Retina (tissue), 1 donor: ENCODE results near the gene TICRR.

ENCODE experiments used
- DNase-seq: peaks from one replicate; pipeline ENCODE4 v3.0.0-alpha.2; 2016

TICRR gene

GRCh38 chr15:89628806-89629715, 53.8 kb downstream of the TICRR start:
- no peak for DNase-seq

DNA sequence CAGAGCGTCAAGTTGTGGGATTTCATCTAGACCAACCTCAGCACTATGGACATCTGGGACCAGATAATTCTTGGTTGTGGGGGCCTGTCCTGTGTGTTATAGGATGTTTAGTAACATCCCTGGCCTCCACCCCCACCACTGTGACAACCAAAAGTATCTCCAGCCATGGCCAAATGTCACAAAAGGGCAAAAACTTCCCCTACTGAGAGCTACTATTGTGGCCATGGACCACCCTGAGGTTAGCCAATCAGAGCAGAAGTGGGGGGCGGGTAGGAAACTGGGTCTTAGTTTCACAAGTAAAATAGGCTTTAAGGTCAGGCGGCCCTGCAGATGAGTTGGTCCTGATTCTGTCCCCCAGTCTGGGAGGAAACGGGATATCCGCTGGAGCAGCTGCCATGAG, 54.6 kb downstream of the TICRR start:
- DNase-seq: no peak

DNA sequence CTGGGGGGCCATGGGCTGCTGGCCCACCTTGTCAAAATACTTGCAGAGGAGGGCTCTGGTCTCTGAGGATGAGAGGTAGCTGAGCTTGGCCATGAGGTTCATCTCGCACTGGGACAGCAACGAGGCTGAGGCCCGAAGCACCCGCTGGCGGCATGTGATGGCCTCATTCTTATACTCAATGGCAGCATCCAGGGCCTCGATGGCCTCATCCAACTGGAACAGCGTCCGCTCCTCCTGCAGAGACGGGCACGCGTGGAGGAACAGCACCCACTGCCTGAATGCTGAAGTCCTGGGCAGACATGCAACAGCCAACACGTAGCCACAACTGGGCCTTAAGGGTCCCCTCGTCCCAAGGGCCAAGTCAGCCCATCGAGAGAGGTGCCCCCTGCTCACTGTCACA, 55.0 kb downstream of the TICRR start:
- no peak for DNase-seq

- DNase-seq: no peak
Observed at GRCh38 chr15:89630974-89631901, 56.0 kb downstream of the TICRR start.

- DNase-seq: no peak
Observed at GRCh38 chr15:89631902-89632264, 56.6 kb downstream of the TICRR start.

DNA sequence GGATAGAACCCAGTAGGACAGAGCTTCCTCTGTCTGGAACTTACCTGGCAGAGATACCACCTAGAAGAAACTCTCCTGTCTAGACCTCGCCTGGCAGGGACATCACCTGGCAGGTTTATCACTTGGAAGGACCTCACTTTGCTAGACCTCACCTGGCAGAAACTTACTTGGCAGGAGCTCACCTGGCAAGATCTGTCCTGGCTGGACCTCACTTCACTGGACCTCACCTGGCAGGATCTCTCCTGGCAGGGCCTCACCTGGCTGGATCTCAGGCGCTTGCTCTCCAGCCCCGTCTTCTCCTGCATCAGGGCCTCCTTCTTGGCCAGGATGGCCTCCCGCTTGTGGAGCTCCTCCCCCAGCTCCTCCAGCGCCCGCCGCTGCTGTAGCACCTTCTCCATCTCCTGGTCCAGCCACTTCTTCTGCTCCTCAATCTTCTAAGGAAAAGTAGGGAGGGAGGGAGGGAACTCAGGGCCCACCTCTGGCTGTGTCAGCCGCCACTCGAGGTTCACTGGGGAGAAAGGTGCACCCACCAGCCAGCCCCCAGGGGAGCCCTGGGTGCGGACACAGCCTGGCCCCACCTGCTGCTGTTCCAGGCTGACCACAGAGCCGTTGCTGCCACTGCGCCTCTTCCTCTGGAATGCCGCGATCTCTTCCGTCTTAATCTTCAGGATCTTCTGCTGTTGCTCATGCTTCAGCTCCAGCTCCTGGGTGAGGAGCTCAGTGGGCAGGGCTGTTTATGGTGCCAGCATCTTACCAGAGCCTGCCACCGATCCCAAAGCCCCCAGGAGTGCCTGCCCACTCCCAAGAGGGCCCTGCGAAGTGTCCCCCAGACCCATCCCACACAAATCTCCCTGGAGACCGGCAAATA, 57.5 kb downstream of the TICRR start:
- no peak for DNase-seq

DNA sequence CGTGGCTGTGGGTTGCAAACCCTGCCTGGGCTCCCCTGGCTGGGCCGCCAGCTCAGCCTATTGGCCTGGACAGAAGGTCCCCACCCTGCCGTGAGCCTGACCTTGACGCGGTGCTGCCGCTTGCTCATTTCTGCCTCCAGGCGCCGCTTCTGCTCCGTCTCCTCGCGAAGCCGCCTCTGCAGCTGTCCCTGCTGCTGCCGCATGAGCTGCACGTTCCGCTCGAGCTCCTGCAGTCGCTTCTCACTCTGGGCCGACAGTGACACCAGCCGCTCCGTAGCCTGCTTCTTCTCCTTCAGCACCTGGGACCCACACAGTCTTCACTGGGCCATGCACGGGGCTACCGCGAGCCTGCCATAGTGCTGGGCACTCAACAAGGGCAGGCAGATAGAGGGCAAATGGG, 58.3 kb downstream of the TICRR start:
- DNase-seq: no peak

DNA sequence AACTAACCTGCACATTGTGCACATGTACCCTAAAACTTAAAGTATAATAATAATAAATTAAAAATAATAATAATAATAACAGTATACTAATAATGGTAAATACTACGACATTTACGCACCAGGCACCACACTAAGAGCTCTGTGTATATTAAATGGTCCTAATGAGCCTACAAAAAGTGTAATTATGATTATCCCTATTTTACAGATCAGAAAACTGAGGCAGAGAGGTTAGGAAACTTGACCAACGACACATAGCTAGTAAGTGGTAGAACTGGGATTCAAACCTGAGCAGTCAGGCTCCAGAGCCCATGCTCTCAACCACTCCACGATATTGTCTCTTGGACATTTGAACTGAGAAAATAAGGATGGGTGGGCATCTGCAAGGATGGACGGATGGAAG, 65.0 kb downstream of the TICRR start:
- DNase-seq: no peak

GRCh38 chr15:89641053-89641452, 65.8 kb downstream of the TICRR start:
- DNase-seq: no peak

DNA sequence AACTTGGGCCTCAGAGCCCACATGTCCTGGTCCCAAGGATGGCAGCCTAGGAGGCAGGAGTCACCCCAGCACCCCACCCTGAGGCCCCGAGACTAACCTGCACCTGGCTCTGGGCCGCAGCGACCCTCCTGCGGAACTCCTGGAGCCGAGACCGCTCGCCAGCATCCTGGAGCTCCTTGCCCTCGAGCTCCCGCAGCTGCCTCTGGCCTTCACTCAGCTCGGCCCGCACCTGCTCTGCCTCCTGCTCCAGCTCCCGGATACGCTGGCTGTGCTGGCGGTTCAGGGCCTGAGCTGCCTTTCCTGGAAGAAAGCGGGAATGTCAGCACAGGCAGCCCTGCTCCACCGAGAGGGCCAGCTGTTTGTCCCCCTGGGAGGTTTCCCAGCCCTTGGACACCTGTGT, 66.8 kb downstream of the TICRR start:
- DNase-seq: no peak

DNA sequence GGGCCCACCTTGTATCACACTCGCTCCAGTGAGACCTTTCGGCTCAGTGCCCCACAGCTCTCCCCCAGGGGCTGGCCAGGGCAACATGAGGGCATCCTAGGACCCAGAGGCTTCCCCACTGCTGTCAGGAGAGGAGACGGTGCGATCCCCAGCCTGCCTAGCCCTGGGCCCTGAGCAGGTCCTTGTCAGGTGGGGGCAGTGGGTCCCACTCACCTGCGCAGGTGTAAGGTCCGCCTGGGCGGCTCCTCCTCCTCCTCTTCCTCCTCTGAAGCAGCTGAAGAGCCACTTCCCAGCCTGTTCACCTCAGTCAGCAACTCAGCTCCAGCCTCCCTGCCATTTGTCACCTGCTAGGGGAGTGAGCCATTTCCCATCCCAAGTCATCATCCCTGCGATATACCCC, 70.4 kb downstream of the TICRR start:
- DNase-seq: no peak

- no peak for DNase-seq
Observed at GRCh38 chr15:89646416-89647141, 71.3 kb downstream of the TICRR start.

- peak; percentile 81 for DNase-seq
Observed at GRCh38 chr15:89647191-89647851, 72.1 kb downstream of the TICRR start.

DNA sequence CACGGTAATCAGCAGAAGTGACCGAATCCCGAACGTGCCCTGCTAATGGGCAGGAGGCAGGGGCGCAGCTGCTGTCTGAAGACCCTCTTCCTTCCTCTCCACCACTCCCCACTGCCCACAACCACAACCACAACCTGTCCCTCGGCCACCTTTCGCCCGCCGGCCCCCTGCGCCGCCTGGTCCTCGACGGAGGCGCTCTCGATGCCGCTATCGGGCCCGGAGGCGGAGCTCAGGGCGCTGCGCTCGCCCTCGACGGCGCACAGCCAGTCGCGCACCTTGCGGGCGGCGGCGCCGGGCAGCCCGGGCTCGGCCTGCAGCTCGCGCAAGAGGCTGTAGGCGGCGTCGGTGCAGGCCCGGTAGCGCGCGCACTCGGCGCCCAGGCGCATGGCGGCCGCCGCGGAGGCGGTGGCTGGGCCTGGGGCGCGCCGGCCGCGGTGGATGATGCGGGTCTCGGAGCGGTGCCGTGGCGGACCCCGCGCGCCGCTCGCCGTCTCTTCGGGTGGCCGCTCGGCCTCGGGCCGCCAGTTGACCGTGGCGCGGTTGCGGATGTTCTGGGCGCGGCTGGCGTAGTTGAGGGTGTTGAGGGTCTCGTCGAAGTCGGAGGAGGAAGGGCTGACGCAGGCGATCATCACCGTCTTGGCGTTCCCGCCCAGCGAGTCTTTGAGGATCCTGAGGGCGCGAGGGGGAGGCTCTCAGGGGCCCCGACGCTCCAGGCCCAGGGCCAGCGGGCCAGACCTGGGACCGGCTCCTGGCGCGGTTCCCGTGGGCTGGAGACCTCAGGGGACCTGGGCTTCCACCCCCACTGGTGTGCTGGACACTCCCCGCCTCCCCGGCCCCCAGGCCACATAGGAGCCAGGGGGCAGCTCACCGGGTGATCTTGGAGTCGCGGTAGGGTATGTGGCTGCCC, 73.1 kb downstream of the TICRR start:
- DNase-seq: no peak

- DNase-seq: no peak
Observed at GRCh38 chr15:89649013-89649625, 73.8 kb downstream of the TICRR start.

DNA sequence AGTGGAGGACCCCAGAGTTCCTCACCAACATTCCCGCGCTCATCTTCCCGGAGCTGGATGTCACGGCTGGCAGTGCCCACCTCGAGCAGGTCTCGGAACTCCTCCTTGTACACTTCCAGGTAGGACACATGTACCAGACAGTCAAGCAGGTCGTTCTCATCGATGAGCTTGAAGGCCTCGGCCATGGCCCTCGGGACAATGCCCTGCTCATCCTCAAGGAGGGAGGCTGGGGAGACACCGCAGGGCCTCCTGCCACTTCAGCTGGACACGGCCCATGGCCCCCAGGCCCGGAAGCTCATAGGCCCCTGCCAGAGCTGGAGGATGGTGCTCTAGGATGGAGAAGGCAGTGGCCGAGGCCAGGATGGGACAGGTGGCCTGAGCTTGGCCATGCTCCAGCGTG, 74.4 kb downstream of the TICRR start:
- no peak for DNase-seq

DNA sequence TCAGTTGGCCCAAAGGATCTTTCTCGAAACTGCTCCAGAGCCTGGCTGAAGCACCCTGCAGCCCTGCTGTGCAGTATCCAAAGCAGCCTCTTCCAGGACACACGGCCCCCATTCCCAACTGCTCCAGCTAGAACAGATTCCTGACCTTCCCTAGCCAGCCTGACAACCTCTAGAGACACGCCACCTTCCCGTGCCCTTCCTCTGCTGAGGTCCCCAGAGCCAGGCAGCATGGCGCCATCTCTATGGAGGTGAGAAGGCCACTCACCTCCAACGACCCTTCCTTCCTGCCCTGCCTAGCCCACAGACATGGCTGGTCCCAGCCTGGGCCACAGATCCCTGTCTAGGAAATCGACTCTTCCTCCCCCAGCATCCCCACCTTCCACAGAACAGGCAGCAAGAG, 76.9 kb downstream of the TICRR start:
- DNase-seq: no peak

GRCh38 chr15:89652666-89653065, 77.4 kb downstream of the TICRR start:
- no peak for DNase-seq

DNA sequence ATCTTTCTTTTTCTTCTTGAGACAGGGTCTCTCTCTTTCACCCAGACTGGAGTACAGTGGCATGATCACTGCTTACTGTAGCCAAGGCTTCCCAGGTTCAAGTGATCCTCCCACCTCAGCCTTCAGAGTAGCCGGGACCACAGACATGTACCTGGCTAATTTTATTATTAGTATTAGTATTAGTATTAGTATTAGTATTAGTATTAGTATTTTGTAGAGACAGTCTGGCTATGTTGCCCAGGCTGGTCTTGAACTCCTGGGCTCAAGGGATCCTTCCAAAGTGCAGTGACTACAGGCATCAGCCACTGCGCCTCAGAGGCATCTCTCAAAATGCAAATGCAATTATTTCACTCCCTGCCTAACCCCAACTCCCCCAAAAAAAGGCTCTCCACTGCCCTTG, 78.3 kb downstream of the TICRR start:
- DNase-seq: no peak

GRCh38 chr15:89654301-89654761, 79.1 kb downstream of the TICRR start:
- no peak for DNase-seq
